Spinal cord (tissue), 10 donors: ENCODE data around the gene TTBK2. TPM values are rescaled to one million over a fixed set of nuclear protein-coding genes. Genes with fewer than 3 reads are reported as not detected.
"Not testable (repeated sequence)": the region's sequence is repeated elsewhere in the genome, so short reads cannot be mapped to it uniquely, and the experiment has no call there.

Experiments
- DNase-seq, 6 donors: peaks; one replicate each; pipeline versions ENCODE4 v3.0.0 to v3.0.0-alpha.2; 2013 to 2015; ENCODE audit warnings: low spot score in 6 of 6, low read depth in 4 of 6
- H3K27ac ChIP-seq: one replicate; pipeline ENCODE4 v1.5.1; 2013; ENCODE audit warnings: low read depth, low read length, control low read depth
- H3K27me3 ChIP-seq: one replicate; pipeline ENCODE4 v1.6.1; 2013; ENCODE audit warnings: low read length; ENCODE audit not compliant: control insufficient read depth, insufficient read depth
- H3K36me3 ChIP-seq: one replicate; pipeline ENCODE4 v1.6.1; 2013; ENCODE audit warnings: low read length; ENCODE audit not compliant: control insufficient read depth, insufficient read depth
- H3K4me1 ChIP-seq: one replicate; pipeline ENCODE4 v1.6.1; 2013; ENCODE audit warnings: low read length; ENCODE audit not compliant: control insufficient read depth, insufficient read depth
- H3K4me3 ChIP-seq: one replicate; pipeline ENCODE4 v1.5.1; 2013; ENCODE audit warnings: low read depth, low read length, control low read depth
- H3K9me3 ChIP-seq: one replicate; pipeline ENCODE4 v1.6.1; 2013; ENCODE audit warnings: low read length; ENCODE audit not compliant: control insufficient read depth, insufficient read depth
- WGBS: methylation state at CpG from one replicate; pipeline ENCODE4 v1.1.5; 2013; ENCODE audit warnings: missing lambda C conversion rate; ENCODE audit not compliant: insufficient coverage; 5-methylcytosine and 5-hydroxymethylcytosine counted together
- polyA plus RNA-seq, 2 donors: library from polyadenylated mRNA; unstranded; fragments of 120-200 nt; gene quantifications; one replicate each; pipeline ENCODE4 v1.2.1, GENCODE V29; 2013; ENCODE audit not compliant: insufficient read length in 2 of 2
- total RNA-seq, 2 donors: library from RNA; depleted of rRNA in 1 of 2; stranded (reverse); fragments of 120-200 nt in 1 of 2; fragments of >200 nt in 1 of 2; gene quantifications; one replicate each; pipeline versions ENCODE4 v1.2.3 to v1.2.4, GENCODE V29; 2013 to 2014
- donor health status: healthy.

Gene TTBK2
- total and polyA plus RNA-seq, 4 donors: 22.2 to 64.4 (median 27.4) TPM

DNA sequence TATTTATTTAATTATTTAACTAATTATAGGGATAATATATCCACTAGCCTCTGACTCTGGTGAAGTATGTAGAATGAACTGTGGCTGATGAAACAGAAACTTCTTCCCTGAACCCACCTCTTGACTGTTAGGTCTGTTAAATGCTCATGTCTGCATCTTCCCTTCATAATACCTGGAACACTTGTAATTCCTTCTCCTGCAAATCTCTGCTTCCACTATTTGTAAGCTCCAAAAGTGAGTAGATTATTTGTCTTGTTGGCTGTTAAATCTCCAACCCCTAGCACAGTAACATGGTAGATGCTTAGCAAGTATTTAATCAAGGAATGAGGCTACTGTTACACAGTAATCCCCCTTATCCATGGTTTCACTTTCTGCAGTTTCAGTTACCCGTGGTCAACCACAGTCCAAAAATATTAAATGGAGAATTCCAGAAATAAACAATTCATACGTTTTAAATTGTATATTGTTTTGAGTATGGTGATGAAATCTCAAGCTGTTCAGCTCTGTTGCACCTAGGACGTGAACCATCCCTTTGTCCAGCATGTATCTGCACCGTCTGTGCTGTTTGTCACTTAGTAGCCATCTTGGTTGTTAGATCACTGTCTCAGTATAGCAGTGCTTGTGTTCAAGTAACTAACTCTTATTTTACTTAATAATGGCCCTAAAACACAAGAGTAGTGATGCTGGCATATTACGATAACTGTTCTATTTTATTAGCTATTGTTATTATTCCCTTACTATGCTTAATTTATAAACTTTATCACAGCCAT lies 5.7 kb downstream of the TTBK2 start:
- Histone ChIP-seq H3K27ac (no peak overlapping the region), H3K36me3 (no peaks in the 10 kb centered on the region), H3K9me3 (no peaks in the 10 kb centered on the region), H3K4me1 (no peaks in the 10 kb centered on the region), H3K4me3 (no peak overlapping the region), H3K27me3 (no peaks in the 10 kb centered on the region)
- DNase-seq: no peak
- 50% methylated on average over 2 of the region's 5 CpGs for WGBS

GRCh38 chr15:42911058-42911592 lies 9.5 kb downstream of the TTBK2 start:
- DNase-seq: no peak
- Histone ChIP-seq H3K4me3 (no peak overlapping the region), H3K36me3 (no peaks in the 10 kb centered on the region), H3K27me3 (no peaks in the 10 kb centered on the region), H3K9me3 (no peaks in the 10 kb centered on the region), H3K27ac (no peak overlapping the region), H3K4me1 (no peaks in the 10 kb centered on the region)
- WGBS: 100% methylated on average over 1 of the region's 5 CpGs

DNA sequence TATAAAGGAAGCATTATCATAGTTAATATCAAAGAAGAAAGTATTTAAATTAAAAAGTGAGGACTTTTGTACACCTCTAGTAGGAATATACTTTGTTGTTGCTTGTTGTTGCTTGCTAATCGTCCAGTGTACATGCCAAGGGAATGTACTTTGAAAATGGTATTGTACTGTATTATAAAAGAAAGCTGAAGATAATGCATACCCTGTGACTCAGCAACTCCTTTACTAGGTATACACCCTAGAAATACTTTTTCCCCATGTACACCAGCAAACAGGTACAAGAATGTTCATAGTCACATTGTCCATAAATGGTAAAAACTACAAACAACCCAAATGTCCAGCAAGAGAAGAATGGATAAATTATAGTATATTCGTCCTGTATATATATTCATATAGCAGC lies 12.0 kb downstream of the TTBK2 start:
- no peaks in the 10 kb centered on the region for H3K27me3 ChIP-seq
- H3K4me3 ChIP-seq: no peak overlapping the region
- no peak overlapping the region for H3K27ac ChIP-seq
- no CpG with 5 or more reads among the region's 2 CpGs for WGBS
- no peaks in the 10 kb centered on the region for H3K4me1 ChIP-seq
- no peak for DNase-seq
- H3K36me3 ChIP-seq: no peaks in the 10 kb centered on the region
- no peaks in the 10 kb centered on the region for H3K9me3 ChIP-seq

DNA sequence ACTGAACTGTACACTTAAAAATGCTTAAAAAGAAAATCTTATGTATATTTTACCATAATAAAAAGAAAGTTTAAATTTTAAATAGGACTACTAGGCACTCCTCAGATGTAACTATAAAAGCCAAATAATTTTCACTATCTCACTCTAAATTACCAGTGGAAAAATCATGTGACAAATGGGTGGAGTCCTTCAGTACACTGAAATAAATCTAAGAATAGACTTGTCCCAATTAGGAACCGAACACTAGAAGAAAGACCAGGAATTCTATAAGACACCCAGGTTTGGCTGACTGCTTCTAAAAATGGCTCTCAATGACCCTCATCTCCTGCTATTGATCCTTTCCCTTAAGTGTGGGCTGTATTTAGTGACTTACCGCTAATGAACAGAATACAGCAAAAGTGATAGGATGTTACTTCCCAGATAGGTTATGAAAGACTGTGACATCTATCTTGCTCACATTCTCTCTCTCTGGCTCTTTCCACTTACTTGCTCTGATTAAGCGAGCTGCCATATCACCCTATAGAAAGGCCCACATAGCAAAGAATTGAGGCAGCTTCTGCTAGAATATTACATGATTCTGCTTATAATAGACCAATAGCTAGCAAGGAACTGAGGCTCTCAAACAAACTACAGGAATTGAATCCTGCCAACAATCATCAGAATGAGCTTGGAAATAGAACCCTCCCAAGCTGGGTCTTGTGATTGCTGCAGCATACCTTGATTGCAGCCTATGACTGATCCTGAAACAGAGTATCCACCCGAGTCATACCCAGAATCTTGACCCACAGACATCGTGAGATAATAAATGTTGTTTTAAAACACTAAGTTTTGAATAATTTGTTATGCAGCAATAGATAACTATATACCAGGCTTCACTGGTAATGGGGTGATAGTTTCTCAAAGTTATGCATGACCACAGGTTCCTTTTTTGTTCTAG lies 16.9 kb downstream of the TTBK2 start:
- WGBS: 80% methylated on average over 1 of the region's 5 CpGs

DNA sequence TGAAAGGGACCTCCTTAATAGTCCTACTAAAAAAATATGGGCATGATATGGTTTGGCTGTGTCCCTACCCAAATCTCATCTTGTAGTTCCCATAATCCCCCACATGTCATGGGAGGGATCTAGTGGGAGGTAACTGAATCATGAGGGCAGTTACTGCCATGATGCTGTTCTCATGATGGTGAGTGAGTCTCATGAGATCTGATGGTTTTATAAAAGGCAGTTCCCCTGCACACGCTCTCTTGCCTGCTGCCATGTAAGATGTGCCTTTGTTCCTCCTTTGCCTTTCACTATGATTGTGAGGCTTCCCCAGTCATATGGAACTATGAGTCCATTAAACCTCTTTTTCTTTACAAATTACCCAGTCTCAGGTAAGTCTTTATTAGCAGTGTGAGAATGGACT lies 26.7 kb downstream of the TTBK2 start:
- H3K9me3 ChIP-seq, H3K4me3 ChIP-seq, H3K36me3 ChIP-seq, H3K27ac ChIP-seq, DNase-seq, H3K4me1 ChIP-seq, H3K27me3 ChIP-seq: not testable (repeated sequence)
- WGBS: 100% methylated on average over 1 of the region's 1 CpG

More for the DNA sequence above, 16.9 kb downstream of the TTBK2 start:
- Histone ChIP-seq H3K36me3 (no peaks in the 10 kb centered on the region), H3K4me3 (no peak overlapping the region), H3K9me3 (no peaks in the 10 kb centered on the region), H3K27ac (no peak overlapping the region), H3K27me3 (no peaks in the 10 kb centered on the region), H3K4me1 (no peaks in the 10 kb centered on the region)
- DNase-seq: no peak

DNA sequence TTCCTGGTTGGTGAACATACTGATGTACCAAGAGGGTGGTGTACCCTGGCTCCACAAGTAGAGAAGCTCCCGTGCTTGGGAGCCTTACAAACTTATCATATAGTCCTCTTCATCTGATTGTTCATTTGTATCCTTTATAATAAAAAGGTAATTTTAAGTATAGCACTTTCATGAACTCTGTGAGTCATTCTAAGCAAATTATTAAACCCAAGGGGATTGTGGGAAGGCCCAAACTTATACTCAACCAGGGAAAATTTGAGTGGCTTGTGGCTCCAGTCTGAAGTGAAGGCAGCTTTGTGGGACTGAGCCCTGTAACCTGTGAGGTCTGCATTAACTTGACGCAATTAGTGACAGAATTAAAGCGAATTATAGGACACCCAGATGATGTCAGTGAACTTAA lies 29.0 kb downstream of the TTBK2 start:
- Histone ChIP-seq H3K27me3 (no peaks in the 10 kb centered on the region), H3K36me3 (no peaks in the 10 kb centered on the region), H3K9me3 (peaks cover 3% of the 10 kb centered on the region), H3K4me1 (no peaks in the 10 kb centered on the region), H3K27ac (no peak overlapping the region), H3K4me3 (no peak overlapping the region)
- WGBS: 100% methylated on average over 1 of the region's 3 CpGs
- no peak for DNase-seq

GRCh38 chr15:42890161-42890913 lies 30.2 kb downstream of the TTBK2 start:
- no peaks in the 10 kb centered on the region for H3K36me3 ChIP-seq
- no peak for DNase-seq
- H3K27ac ChIP-seq: no peak overlapping the region
- H3K4me3 ChIP-seq: no peak overlapping the region
- WGBS: 80% methylated on average over 1 of the region's 2 CpGs
- no peaks in the 10 kb centered on the region for H3K27me3 ChIP-seq
- H3K4me1 ChIP-seq: no peaks in the 10 kb centered on the region
- H3K9me3 ChIP-seq: peaks cover 3% of the 10 kb centered on the region

GRCh38 chr15:42887384-42887783 lies 33.2 kb downstream of the TTBK2 start:
- not testable (repeated sequence) for H3K9me3 ChIP-seq, H3K27ac ChIP-seq, H3K27me3 ChIP-seq, H3K4me1 ChIP-seq, DNase-seq, H3K4me3 ChIP-seq, H3K36me3 ChIP-seq
- 100% methylated on average over 3 of the region's 3 CpGs for WGBS

GRCh38 chr15:42880121-42880520 lies 40.5 kb downstream of the TTBK2 start:
- no peaks in the 10 kb centered on the region for H3K27me3 ChIP-seq
- no peak for DNase-seq
- H3K4me3 ChIP-seq: no peak overlapping the region
- no peaks in the 10 kb centered on the region for H3K36me3 ChIP-seq
- no peaks in the 10 kb centered on the region for H3K4me1 ChIP-seq
- 83% methylated on average over 1 of the region's 1 CpG for WGBS
- H3K27ac ChIP-seq: no peak overlapping the region
- peaks cover 3% of the 10 kb centered on the region for H3K9me3 ChIP-seq
